Endometrial microvascular endothelial cells (primary cell): ENCODE data around the gene MYO18A. TPM values are rescaled to one million over a fixed set of nuclear protein-coding genes. Genes with fewer than 3 reads are reported as not detected.
"Not testable (repeated sequence)": the region's sequence is repeated elsewhere in the genome, so short reads cannot be mapped to it uniquely, and the experiment has no call there.

Experiments used
- in situ Hi-C: cut with HindIII; loops from 2 replicates; pipeline ENCODE4 v1.10.0; 2017; ENCODE audit warnings: low sequenced_read_pairs, low pct_unique_long_range_greater_than_20kb; ENCODE audit errors: inconsistent ontology term
- total RNA-seq: library from RNA; depleted of rRNA; stranded (reverse); fragments of >200 nt; gene quantifications from one replicate; pipeline ENCODE4 v1.2.3, GENCODE V29; 2015; ENCODE audit errors: inconsistent ontology term

MYO18A gene
- total RNA-seq, 1 donor from 2014 or later: 8.3 TPM

DNA sequence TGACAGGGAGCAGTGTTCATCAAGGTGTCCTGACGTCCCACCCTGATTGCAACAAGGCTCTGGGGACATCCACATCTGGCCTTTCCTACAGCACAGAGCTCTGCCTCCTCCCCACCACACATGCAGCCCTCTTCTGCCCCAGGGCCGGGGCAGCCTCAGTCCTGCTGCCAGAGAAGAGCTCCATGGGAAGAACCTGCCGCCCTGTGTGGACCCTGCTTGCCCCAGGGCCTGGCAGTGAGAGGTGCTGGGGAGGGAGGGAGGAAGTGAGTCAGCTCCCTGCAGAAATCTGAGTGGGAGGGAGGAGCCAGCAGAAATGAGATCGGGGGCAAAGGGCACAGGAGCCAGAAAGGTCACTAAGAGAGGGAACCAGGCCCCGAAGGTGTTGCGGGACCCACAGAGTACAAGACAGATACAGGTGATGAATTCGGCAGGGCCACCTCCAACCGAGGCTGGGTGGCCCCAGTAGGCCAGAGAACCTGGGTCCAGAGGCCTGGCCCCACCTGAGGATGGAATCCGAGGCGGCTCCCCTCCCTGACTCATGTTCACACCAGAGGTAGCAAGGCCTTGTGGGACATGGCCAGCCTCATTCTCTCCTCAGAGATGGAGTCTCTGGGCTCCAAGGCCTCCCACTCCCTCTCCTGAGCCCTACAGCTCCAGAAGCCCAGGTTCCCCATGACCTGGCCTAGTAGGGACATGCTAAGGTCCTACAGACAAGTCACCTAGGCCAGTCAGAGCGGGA is 24.8 kb downstream of the MYO18A start:
- in situ Hi-C loops: no loop called here

GRCh38 chr17:29154516-29155226 is 25.5 kb downstream of the MYO18A start:
- in situ Hi-C loops: no loop called here

GRCh38 chr17:29151567-29151966 is 28.6 kb downstream of the MYO18A start:
- in situ Hi-C loops: no loop called here

DNA sequence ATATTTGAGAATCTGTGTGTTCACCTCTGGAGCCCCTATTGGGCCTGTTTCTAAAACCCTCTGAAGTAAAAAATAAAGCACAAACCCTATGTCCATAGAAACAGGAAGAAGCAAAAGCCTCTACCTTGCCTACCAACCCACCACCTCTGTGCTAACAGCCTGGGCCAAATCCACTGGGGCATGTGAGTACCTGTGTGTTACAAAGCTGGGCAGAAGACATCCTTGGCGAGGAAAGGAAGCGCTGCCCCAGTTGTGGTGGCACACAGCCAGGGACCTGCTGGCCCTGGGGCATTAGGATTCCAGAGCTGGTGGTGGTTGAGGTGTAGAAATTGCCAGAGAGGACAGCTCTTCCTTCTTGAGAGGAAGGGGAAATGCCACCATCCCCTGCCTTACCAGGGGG is 30.0 kb downstream of the MYO18A start:
- in situ Hi-C loops: no loop called here

GRCh38 chr17:29149431-29150064 is 30.6 kb downstream of the MYO18A start:
- in situ Hi-C loops: no loop called here

DNA sequence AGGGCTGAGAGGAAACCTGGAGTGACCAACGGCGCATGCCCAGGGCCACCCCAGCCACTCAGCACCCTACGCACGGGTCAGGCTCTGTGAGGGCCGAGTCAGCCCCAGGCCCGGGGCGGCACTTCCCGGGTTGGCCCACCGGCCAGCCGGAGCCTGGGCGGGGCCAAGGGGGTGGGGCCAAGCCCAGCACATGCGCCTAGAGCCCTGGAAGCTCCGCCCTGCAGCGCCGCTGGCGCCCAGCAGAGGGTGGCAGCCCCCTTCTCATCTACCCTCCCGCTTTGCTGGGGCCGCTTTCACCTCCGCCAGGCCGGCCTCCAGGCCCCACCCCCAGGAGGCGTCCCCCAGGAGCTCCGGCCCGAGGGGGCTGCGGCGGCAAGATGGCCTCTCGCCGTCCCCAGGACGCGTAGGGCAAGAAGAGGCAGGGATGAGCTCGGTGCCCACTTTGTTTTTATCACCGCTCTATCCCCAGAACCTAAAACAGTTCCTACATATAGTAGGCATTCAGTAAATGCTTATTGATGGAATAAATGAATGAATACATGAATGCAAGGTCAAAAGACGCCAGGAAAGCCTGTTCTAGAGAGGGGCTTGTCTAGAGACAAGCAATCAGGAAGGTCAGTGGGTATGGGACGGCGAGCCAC is 31.3 kb downstream of the MYO18A start:
- in situ Hi-C loops: no loop called here

- in situ Hi-C loops: no loop called here
Measured at GRCh38 chr17:29148257-29148789, 31.9 kb downstream of the MYO18A start.

GRCh38 chr17:29147682-29148081 is 32.5 kb downstream of the MYO18A start:
- in situ Hi-C loops: no loop called here

GRCh38 chr17:29147228-29147627 is 33.0 kb downstream of the MYO18A start:
- in situ Hi-C loops: not testable (repeated sequence)

- in situ Hi-C loops: no loop called here
Measured at GRCh38 chr17:29146369-29146972, 33.7 kb downstream of the MYO18A start.

- in situ Hi-C loops: no loop called here
Measured at GRCh38 chr17:29145289-29146073, 34.7 kb downstream of the MYO18A start.

DNA sequence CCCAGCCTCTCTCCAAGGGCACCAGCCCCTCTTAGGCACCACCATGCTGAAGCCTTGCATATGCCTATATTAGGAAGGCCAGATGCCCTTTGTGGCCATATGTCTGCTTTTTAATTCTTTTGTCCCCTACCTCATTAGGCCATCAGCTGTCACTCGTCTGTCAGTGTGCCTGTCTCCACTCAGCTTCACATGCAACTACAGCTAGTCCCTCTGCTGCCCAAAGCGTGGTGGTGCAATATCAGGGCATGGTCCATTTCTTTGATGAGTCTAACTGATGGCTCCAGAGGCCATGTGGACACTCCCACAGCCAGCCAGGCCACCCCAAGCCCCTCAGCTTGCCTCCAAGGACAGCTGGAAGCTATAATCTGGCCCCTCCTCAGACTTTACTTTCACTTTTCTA is 36.3 kb downstream of the MYO18A start:
- in situ Hi-C loops: no loop called here

DNA sequence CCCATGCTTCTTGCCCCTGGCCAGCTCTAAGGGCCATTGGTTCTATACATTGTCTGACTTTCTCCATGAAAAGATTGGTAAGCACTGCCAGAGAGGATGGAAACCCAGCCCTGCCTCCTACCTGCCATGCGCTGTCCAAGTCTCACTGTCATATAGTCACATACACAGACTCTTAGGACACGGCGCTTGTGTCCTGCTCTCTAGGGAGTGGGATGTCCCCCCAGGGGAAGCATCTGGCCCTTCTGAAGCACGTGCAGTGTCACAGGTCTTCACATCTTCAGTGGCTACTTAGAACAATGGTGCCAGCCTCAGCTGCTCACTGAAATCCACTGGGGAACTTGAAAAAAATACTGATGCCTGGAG is 38.7 kb downstream of the MYO18A start:
- in situ Hi-C loops: no loop called here

- in situ Hi-C loops: no loop called here
Measured at GRCh38 chr17:29140631-29141513, 39.3 kb downstream of the MYO18A start.

GRCh38 chr17:29140051-29140621 is 40.1 kb downstream of the MYO18A start:
- in situ Hi-C loops: no loop called here

DNA sequence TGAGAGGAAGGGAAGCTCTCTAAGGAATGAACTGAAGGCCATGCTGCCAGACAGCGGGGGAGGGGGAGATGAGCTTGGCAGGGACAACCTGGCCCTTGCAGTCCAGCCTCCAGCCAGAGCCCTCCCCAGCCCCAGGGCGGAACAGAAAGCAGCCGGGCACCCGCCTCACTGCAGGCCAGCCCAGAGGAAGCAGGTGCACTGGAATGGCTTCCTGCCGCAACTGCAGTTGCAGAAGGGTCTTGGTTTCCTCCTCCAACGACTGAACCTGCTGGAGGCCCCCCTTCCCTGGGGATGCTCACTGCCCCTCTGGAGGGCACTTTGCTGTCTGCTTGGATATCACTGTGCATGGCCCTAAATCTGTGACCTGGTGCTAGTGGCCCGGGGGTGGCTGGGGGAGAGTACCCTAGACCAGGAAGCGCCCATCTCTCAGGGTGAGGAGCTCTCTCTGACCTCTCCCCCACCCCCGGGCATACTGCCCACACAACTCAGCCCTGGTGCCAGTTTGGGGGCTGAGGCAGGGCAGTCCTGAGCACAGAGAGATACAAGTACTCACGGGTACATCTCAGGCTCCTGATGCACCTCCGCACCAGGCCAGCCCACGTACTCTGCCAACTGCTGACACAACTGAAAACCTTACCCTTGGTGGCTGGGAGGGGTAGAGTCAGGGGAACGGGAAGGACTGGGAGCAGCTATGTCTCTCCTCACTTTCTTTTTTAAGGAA is 41.1 kb downstream of the MYO18A start:
- in situ Hi-C loops: no loop called here
